ENCODE data around the gene ZNF485. TPM values are rescaled to one million over a fixed set of nuclear protein-coding genes. Genes with fewer than 3 reads are reported as not detected.

ZNF485 gene
- total RNA-seq, 1 experiment from 2014 or later = 7.3 TPM

DNA sequence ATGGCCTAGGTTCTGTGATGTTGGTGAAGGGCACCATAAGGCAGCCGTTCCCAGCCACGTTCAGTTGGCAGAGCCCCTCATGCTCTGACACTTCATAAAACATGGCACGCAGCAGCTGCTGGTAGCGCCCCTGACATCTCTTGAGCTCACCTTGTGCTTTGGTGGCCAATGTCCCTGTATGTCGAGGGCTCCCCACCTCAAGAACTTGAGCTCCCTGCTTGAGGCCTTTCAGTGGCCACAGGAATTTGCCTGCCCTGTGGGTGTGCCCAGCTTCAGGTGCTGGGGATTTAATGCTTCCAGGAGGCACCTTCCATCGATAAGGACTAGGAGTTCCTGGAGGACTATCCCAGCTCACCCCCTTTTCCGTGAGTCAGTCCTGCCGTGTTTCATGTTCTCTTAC lies 52.0 kb downstream of the ZNF485 start:
- Histone ChIP-seq H3K9me3 (no peaks in the 10 kb centered on the region), H3K4me3 (ENCODE audit: low read depth, low read length) (no peak overlapping the region), H3K4me1 (no peaks in the 10 kb centered on the region), H3K36me3 (ENCODE audit: control insufficient read depth, insufficient read depth, low read length) (no peaks in the 10 kb centered on the region), H3K27me3 (replicated peaks; ENCODE audit: control insufficient read depth, insufficient read depth, low read length) (no peaks in the 10 kb centered on the region)
- TF ChIP-seq, protein P1, sequence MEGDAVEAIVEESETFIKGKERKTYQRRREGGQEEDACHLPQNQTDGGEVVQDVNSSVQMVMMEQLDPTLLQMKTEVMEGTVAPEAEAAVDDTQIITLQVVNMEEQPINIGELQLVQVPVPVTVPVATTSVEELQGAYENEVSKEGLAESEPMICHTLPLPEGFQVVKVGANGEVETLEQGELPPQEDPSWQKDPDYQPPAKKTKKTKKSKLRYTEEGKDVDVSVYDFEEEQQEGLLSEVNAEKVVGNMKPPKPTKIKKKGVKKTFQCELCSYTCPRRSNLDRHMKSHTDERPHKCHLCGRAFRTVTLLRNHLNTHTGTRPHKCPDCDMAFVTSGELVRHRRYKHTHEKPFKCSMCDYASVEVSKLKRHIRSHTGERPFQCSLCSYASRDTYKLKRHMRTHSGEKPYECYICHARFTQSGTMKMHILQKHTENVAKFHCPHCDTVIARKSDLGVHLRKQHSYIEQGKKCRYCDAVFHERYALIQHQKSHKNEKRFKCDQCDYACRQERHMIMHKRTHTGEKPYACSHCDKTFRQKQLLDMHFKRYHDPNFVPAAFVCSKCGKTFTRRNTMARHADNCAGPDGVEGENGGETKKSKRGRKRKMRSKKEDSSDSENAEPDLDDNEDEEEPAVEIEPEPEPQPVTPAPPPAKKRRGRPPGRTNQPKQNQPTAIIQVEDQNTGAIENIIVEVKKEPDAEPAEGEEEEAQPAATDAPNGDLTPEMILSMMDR (IDR thresholded peaks at IDR 0.05; ENCODE audit: insufficient read depth in 1 of 2, low read depth in 1 of 2, low read length in 1 of 2, severe bottlenecking in 1 of 2, unreplicated experiment in 1 of 2) = no peak
- peaks cover 18% of the 10 kb centered on the region for H3K9me3 Mint-ChIP-seq (ENCODE audit: unreplicated experiment)
- H3K27me3 Mint-ChIP-seq (ENCODE audit: insufficient read depth, unreplicated experiment) = peaks cover 6% of the 10 kb centered on the region
- CTCF ChIA-PET = no interaction called here
- POLR2A ChIA-PET = no interaction called here
- no peaks in the 10 kb centered on the region for H3K36me3 Mint-ChIP-seq (ENCODE audit: insufficient read depth, unreplicated experiment)
- no peak overlapping the region for H3K27ac Mint-ChIP-seq (ENCODE audit: unreplicated experiment)
- DNase-seq = no peak
- H3K4me3 Mint-ChIP-seq (ENCODE audit: unreplicated experiment) = no peak overlapping the region
- no peaks in the 10 kb centered on the region for H3K4me1 Mint-ChIP-seq (ENCODE audit: low read depth, unreplicated experiment)
- intact Hi-C loops (cut with micrococcal nuclease; ENCODE audit: unreplicated experiment) = no loop called here
- no TSS peak for BruUV-seq (replicated peaks)

DNA sequence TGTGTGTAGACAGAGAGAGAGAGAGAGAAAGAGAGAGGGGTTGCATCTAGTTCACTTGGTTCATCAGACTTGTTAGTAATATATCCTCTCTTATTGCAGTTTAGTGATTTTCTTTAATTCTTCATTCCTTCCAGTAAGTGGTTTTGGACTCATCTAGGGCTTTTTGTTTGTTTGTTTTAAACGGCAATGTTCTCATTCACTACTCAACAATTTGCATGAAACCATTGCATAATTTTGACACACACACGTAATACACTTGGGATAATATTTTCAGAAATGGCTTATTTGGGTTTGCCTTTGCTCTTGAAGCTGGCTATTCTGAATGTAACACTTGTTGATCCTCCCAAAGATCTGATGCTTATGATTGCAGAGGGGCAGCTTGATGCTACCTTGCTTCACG lies 58.8 kb downstream of the ZNF485 start:
- ChIA-PET CTCF (no interaction called here), POLR2A (no interaction called here)
- Mint-ChIP-seq H3K27ac (ENCODE audit: unreplicated experiment) (no peak overlapping the region), H3K27me3 (ENCODE audit: insufficient read depth, unreplicated experiment) (peaks cover 13% of the 10 kb centered on the region), H3K36me3 (ENCODE audit: insufficient read depth, unreplicated experiment) (no peaks in the 10 kb centered on the region), H3K4me3 (ENCODE audit: unreplicated experiment) (no peak overlapping the region), H3K4me1 (ENCODE audit: low read depth, unreplicated experiment) (no peaks in the 10 kb centered on the region), H3K9me3 (ENCODE audit: unreplicated experiment) (peaks cover 19% of the 10 kb centered on the region)
- TF ChIP-seq, protein P1 (IDR thresholded peaks at IDR 0.05; ENCODE audit: insufficient read depth in 1 of 2, low read depth in 1 of 2, low read length in 1 of 2, severe bottlenecking in 1 of 2, unreplicated experiment in 1 of 2) = no peak
- H3K4me1 ChIP-seq = no peaks in the 10 kb centered on the region
- intact Hi-C loops (cut with micrococcal nuclease; ENCODE audit: unreplicated experiment) = no loop called here
- H3K9me3 ChIP-seq = no peaks in the 10 kb centered on the region
- no peaks in the 10 kb centered on the region for H3K36me3 ChIP-seq (ENCODE audit: control insufficient read depth, insufficient read depth, low read length)
- no peaks in the 10 kb centered on the region for H3K27me3 ChIP-seq (replicated peaks; ENCODE audit: control insufficient read depth, insufficient read depth, low read length)
- BruUV-seq (replicated peaks) = no TSS peak
- DNase-seq = no peak
- H3K4me3 ChIP-seq (ENCODE audit: low read depth, low read length) = no peak overlapping the region

- H3K4me1 ChIP-seq = no peaks in the 10 kb centered on the region
- intact Hi-C loops (cut with micrococcal nuclease; ENCODE audit: unreplicated experiment) = no loop called here
- Mint-ChIP-seq H3K27ac (ENCODE audit: unreplicated experiment) (no peak overlapping the region), H3K9me3 (ENCODE audit: unreplicated experiment) (peaks cover 18% of the 10 kb centered on the region), H3K36me3 (ENCODE audit: insufficient read depth, unreplicated experiment) (no peaks in the 10 kb centered on the region), H3K27me3 (ENCODE audit: insufficient read depth, unreplicated experiment) (peaks cover 18% of the 10 kb centered on the region), H3K4me1 (ENCODE audit: low read depth, unreplicated experiment) (peaks cover 2% of the 10 kb centered on the region), H3K4me3 (ENCODE audit: unreplicated experiment) (no peak overlapping the region)
- no peaks in the 10 kb centered on the region for H3K27me3 ChIP-seq (replicated peaks; ENCODE audit: control insufficient read depth, insufficient read depth, low read length)
- no peaks in the 10 kb centered on the region for H3K9me3 ChIP-seq
- POLR2A ChIA-PET = no interaction called here
- no TSS peak for BruUV-seq (replicated peaks)
- CTCF ChIA-PET = no interaction called here
- TF ChIP-seq, protein P1 (IDR thresholded peaks at IDR 0.05; ENCODE audit: insufficient read depth in 1 of 2, low read depth in 1 of 2, low read length in 1 of 2, severe bottlenecking in 1 of 2, unreplicated experiment in 1 of 2) = no peak
- H3K4me3 ChIP-seq (ENCODE audit: low read depth, low read length) = no peak overlapping the region
- DNase-seq = no peak
- H3K36me3 ChIP-seq (ENCODE audit: control insufficient read depth, insufficient read depth, low read length) = no peaks in the 10 kb centered on the region
Measured at GRCh38 chr10:43666552-43666951, 60.3 kb downstream of the ZNF485 start.
